SH-SY5Y (cell line): Measurements from ENCODE around the gene KRT7.

Experiments
- GATA2 ChIP-seq: IDR thresholded peaks from 2 replicates; pipeline ENCODE4 v1.6.1; 2011; ENCODE audit warnings: mild to moderate bottlenecking, low read depth, low read length
- GATA3 ChIP-seq: IDR thresholded peaks from 2 replicates; pipeline ENCODE4 v1.6.1; 2011; ENCODE audit warnings: low read depth, mild to moderate bottlenecking, low read length, moderate library complexity

KRT7 gene

DNA sequence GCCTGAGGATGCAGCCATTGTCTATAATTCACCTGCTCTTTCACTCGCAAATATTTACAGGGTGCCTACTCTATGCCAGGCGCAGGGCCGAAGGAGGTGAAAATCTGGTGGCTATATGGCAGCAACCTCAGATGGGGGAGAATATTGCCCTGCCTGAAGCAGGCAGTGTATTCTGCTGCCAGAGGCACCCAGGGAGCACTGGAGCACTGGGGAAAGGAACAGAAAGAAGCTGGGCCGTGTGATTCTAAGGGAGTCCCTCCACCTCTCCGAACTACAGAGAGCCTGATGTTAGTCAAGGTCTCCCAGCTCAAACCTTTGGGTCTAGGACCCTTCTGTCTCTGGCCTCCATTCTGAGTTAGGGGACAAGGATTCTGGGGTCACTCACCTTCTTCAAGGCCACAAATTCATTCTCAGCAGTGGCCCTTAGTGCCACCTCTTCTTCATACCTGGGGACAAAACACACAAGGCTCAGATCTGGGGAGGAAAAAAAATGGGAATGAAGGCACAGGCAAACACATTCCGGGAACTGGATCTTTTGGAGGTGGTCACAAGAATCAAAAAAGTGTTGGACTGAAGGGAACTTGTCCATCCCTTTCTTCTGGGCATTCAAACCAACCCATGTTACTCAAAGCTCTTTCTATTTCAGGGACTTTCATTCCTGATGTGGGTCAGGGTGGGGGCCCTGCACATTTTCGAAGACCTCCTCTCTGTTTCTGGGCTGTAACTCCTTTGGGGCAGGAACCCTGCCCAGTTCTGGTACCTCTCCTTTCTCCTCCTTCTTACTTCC is 22.1 kb downstream of the KRT7 start:
- no peak for TF ChIP-seq GATA2
- no peak for TF ChIP-seq GATA3

DNA sequence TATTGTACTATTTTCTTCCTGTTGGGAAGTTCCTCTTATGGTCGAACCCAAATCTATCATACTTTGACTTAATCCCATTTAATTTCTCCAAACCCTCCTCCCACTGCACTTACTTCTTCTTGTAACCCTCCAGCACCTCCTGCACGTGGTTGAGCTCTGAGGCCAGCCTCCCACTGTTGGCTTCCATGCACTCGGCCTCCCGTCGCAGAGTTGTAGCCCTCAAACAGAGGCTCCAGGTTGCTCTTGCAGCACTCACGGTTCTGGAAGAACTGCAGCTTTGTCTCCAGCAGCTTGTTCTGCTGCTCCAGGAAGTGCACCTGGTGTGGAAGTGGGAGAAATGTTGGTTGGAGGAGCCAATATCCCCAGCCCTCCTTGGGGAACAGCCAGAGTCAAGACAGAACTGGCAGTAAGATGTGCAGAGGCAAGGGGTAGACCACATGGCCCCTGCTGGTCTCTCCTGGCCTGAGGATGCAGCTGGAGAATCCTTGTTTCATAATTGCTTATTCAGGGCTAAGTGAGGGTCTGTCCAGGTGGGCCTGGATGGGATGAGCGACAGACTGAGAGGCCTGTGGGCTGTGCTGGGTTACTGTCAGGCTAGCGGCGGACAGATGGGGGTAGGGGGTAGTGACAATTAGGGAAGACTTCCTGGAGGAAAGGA is 23.0 kb downstream of the KRT7 start:
- TF ChIP-seq GATA2 (no peak), GATA3 (no peak)

DNA sequence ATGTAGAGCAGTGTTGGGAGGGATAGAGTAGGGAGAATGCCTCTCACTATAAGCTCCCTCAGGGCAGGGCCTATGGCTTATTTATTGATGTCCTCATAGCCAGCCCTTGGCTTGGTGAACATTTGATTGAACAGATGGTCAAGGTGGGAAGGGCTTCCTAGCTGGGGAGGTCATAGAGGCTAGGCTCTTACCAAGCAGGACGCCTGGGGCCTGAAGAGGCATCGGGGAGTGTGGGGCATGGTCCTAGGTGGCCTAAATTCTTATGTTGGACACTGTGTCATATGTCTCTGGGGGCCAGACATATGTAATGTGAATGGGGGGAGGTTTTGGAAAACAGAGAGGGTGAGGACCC is 23.5 kb downstream of the KRT7 start:
- no peak for TF ChIP-seq GATA3
- no peak for TF ChIP-seq GATA2

DNA sequence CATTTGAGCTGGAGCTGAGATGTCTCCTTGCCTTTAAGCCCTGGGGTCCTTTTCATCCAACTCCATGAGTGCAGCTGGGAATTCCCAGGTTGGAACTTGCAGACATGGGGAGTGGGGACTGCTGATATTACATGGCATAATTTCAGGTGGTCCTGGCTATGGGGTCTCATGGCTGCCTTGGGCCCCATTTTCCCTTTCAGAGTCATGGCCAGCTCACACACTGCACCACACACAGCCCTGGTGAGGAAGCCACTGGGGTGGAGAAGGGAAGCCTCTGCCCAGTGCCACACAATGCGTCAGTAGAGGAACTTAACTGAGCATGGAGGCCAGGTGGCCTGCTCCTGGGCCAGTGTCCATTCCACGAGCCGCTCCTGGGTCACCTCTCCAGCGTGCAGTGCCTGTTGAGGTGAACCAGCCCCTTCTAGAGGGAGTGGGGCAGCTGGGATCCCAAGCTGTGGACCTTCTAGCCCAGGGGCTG is 24.1 kb downstream of the KRT7 start:
- no peak for TF ChIP-seq GATA3
- no peak for TF ChIP-seq GATA2

- TF ChIP-seq GATA2 (no peak), GATA3 (no peak)
These were observed 25.4 kb downstream of the KRT7 start for GRCh38 chr12:52258335-52258901.

DNA sequence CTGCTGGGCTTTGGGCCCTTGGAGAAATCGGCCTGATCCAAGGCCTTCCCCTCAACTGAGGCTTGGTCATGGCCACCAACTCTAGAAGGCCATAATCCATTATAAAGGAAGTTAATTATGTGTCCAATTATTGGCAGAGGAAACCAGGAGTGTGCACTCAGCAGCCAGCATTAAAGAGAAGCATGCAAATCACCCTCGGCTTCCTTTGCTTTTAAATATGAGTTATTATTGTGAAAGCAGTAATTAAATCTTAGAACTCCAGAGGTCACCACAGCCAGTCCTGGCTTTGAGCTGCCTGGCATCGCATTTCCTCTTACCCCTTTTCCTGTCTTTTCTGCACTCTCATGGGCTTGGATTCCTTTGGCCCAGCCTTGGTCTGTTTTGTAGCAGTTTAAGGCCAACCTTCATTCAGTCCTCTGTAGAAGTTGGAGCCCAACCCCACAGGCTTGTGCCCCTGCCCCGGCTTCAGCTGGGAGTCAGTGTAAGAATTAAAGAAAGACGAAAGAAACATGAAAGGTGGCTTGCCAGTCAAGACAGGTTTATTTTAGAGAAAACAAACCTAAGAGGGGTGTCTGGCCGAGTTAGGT is 26.7 kb downstream of the KRT7 start:
- TF ChIP-seq GATA2 (no peak), GATA3 (no peak)

DNA sequence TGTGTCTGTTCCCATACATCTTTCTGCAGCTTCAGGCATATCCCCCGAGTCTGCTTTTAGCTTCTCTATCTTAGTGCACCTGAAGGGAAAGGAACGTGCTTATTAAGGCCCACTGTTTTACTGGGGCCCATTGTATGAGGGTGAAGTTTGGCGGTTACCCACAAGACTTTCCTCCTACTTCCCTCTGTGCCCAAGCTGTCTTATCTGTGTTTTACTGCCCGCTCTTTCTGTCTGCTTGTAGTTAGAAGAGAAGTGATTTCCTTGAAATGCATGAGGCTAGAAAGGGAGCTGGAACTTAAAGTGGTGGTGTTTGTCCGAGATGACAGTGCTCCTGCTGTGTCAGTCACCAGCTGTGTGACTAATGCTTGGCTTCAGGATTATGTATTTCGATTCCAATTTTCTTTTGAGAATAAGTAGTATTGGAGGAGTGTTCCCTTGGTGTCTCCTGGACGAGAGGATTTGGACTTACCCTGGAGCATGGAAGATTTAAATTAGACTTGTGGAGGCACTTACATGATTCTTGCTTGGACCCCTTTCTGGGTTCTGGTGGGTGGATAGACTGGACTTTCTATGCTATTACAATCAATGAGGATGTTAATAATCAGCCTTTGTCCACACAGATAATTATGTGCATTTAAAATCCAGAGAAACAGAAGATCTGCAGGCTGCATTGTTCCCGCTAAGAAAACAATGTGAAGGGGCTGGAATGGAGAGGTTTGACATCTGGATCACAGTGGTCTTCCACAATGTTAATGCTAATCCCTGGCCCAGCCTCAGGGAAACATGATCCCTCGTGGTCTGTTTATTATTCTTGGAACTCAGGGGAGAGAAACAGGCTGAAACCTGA is 27.5 kb downstream of the KRT7 start:
- TF ChIP-seq GATA3 (no peak), GATA2 (no peak)

GRCh38 chr12:52261208-52261484 is 28.1 kb downstream of the KRT7 start:
- TF ChIP-seq GATA3: no peak
- TF ChIP-seq GATA2: no peak

DNA sequence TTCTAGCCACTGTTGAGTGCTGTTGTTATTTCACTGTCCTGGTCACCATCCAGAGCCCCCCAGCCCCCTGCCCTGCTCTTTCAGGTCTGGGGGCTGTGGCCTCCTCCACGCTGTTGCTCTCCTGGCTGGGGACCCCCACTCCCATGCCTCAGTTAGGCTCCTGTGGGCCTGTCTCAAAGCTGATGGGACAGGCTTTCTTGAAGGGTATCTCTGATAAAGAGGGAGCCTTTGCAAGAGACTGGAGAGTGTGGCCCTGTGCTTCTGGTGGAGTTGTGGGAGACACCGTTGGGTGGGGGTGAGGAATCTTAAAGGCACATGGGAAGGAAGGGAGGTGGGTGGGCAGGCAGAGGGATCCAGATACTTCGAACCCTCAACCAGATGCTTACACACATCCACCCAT is 29.2 kb downstream of the KRT7 start:
- TF ChIP-seq GATA2 (no peak), GATA3 (no peak)

- no peak for TF ChIP-seq GATA3
- no peak for TF ChIP-seq GATA2
These were observed 30.9 kb downstream of the KRT7 start for GRCh38 chr12:52263761-52264434.

DNA sequence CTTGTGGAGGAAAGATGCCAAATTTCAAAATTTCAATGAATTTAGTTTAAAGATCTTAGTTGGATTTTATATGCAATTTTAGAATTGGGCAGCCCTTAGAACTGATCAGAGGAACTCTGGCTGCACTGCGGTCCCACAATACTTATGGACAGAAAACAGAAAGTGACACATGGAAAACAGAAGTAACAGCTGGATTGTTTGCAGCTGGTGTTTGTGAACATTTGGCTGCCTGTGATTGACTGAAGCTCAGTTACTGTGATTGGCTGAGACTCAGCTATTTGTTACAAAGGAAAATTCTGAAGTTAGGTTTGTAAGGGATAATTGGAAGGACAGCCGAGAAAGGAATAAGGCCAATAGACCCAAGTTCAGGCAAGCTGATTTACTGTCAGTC is 31.4 kb downstream of the KRT7 start:
- TF ChIP-seq GATA3 (no peak), GATA2 (no peak)

DNA sequence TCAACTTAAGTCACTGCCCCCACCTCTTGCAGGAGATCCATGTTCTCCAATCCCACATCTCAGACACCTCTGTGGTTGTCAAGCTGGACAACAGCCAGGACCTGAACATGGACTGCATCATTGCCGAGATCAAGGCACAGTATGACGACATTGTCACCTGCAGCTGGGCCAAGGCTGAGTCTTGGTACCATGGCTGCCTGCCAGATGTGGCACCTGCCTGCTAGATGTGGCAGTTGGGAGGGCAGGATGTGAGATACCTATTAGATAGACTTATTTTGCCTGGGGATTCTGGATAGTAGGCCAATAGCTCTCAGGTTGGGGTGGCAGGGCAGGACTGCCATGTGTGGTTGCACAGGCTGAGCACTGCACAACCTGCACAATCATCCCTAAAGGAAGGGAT is 33.5 kb downstream of the KRT7 start:
- no peak for TF ChIP-seq GATA3
- no peak for TF ChIP-seq GATA2

DNA sequence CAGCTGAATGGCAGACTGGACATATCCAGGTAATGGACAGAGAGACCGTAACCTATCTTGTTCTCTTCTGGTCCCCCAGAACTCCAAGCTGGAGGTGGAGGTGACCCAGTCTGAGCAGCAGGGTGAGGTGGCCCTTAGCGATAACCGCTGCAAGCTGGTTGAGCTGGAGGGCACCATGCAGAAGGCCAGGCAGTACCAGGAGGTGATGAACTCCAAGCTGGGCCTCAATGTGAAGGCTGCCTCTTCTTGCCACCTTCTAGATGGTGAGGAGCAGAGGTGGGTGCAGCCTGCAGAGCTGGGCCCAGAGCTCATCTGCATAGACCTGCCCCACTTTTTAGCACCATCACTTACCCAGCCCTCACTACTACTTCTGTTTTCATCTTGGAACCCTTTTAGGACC is 34.2 kb downstream of the KRT7 start:
- no peak for TF ChIP-seq GATA2
- TF ChIP-seq GATA3: no peak

- TF ChIP-seq GATA3: no peak
- no peak for TF ChIP-seq GATA2
These were observed 34.7 kb downstream of the KRT7 start for GRCh38 chr12:52267699-52268098.
